Middle frontal gyrus (tissue), 1 donor: ENCODE results near the gene EPC2.
"Not testable (repeated sequence)": the region's sequence is repeated elsewhere in the genome, so short reads cannot be mapped to it uniquely, and the experiment has no call there.

Source experiments
- DNase-seq: peaks from one replicate; pipeline ENCODE4 v3.0.0-alpha.2; 2015; ENCODE audit warnings: low spot score; ENCODE audit errors: extremely low spot score

The EPC2 gene

DNA sequence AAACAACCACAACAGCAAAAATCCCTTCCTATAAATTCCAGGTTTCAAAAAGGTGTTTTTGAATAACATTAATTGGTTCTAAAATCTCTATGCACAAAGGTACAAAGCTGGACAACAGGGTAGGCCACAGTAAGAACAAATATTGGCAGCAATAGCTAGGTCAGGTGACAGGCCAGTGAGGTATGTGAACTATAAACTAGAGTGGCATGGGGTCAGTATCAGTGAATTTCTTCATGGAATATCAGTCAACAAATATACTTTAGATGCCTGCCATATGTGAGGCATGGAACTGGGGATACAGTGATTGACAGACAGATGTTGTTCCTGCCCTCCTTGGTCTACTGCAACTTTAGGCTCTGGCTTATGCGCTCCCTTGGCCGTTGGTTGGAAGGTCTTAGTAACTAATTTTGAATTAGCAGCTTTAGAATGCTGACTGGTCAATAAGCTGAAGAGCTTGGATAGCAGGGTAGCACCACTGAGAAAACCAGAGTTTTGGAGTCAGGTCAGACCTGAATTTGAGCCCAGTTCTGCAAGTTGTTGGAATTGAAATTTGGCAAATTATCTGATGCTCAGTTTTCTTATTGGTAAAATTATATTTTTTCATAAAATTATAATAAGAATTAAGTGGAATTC lies 2.3 kb upstream of the EPC2 start:
- DNase-seq = no peak

- no peak for DNase-seq
These were observed 1.6 kb upstream of the EPC2 start for GRCh38 chr2:148642891-148643416.

- DNase-seq = no peak
These were observed 1.1 kb upstream of the EPC2 start for GRCh38 chr2:148643421-148643820.

DNA sequence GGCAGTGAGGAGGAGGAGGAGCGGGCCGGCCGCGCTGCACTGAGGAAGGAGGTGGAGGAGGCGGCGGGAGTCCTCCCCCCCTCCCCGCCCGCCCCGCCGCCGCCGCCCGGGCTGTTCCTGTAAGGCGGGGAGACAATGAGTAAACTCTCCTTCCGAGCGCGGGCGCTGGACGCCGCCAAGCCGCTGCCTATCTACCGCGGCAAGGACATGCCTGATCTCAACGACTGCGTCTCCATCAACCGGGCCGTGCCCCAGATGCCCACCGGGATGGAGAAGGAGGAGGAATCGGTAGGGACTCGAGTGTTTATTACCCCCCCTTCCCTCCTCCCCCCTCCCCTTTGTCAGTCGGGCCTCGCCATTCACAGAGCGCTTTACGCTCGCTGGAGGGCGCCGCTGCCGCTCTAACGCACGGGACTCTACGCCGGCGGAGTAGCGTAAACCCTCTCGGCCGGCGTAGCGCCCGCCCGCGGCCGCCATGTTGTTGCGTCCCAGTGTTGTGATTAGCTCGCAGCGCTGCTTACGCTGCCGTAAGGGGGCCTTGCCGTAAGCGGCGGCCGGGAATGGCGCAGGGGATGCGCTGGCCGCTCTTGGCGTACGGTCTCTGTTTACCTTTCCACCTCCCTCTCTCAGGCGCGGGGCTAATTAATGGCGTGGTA lies 460 bp downstream of the EPC2 start:
- DNase-seq = peak; percentile 95

DNA sequence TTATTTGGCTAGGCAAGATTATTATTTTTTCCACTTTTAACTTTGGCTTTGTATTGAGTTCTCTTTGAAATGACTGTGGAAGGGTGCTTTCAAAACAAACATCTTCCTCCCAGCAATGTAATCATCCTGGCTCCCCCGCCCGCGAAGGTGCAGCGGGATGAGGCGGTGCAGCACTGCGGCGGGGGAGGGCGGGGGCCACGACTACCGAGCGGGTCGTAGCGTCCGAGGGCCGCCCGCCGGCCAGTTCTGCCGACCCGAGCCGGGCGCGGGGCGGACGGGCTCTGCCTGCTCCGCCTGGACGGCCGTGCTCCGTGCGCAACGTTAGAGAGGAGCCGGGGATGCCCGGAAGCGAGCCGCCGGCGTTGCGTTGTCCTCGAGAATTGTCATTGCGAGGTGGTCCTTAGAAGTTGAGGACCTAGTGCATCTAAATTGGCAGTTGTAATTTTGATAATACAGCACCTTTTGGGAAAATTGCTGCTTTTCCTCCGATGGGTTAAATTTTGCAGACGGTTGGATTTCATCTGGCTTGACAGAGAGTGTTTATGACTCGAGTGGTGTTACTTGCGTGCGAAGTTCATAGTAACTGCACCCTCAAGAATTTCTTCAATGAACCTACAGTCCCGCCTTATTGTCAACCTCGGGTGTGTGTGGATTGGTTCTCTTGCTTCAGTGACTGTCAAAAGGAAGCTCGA lies 1.1 kb downstream of the EPC2 start:
- DNase-seq = no peak

DNA sequence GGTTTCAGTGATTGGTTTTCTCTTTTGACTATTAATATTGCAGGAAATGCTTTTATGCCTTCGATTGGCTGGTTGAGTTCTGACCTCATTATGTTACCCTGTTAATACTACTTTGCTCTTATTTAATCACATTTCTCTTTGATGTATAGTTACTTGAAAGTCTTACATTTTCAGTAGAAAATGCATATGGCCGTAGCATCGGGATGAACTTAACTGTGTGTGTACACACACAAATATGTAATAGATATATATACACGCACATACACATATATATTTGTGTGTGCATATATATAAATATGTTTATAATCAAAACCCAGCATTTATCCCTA lies 1.6 kb downstream of the EPC2 start:
- DNase-seq = peak; percentile 46

- DNase-seq = not testable (repeated sequence)
These were observed 3.2 kb downstream of the EPC2 start for GRCh38 chr2:148647711-148648110.

DNA sequence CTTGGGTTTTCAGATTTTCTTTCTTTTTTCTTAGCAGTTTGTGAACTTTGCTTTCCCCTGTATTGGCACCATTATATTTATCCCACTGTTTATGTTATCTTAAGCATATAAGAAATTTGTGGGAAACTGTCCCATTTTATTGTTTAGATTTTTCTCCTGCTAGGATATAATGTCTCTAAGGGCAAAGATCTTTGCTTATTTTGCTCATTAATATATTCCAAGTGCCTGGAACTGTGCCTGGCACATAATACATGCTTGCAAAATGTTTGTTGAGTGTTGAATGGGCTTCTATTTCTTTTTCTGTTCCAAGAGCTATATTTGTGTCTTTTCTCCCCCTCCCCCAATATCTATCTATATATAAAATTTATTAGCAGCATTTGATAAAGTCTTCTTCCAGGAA lies 5.4 kb downstream of the EPC2 start:
- DNase-seq = no peak

GRCh38 chr2:148650881-148651280 lies 6.3 kb downstream of the EPC2 start:
- no peak for DNase-seq

GRCh38 chr2:148651972-148652371 lies 7.4 kb downstream of the EPC2 start:
- no peak for DNase-seq

GRCh38 chr2:148653437-148653836 lies 8.9 kb downstream of the EPC2 start:
- no peak for DNase-seq

DNA sequence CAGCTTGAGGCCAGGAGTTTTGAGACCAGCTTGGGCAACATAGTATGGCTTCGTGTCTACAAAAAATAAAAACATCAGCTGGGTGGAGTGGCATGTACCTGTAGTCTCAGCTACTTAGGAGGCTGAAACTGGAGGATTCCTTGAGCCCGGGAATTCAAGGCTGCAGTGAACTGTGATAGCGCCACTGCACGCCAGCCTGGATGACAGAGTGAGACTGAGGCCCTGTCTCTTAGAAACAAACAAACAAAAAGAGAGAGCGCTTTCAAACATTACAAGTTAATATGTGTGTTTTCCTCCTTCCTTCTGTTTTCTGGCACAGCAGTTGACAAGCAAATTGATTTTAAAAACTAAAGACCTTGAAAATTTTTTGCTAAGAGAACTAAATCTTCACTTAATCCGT lies 9.9 kb downstream of the EPC2 start:
- DNase-seq = no peak

GRCh38 chr2:148656516-148656915 lies 12.0 kb downstream of the EPC2 start:
- no peak for DNase-seq

DNA sequence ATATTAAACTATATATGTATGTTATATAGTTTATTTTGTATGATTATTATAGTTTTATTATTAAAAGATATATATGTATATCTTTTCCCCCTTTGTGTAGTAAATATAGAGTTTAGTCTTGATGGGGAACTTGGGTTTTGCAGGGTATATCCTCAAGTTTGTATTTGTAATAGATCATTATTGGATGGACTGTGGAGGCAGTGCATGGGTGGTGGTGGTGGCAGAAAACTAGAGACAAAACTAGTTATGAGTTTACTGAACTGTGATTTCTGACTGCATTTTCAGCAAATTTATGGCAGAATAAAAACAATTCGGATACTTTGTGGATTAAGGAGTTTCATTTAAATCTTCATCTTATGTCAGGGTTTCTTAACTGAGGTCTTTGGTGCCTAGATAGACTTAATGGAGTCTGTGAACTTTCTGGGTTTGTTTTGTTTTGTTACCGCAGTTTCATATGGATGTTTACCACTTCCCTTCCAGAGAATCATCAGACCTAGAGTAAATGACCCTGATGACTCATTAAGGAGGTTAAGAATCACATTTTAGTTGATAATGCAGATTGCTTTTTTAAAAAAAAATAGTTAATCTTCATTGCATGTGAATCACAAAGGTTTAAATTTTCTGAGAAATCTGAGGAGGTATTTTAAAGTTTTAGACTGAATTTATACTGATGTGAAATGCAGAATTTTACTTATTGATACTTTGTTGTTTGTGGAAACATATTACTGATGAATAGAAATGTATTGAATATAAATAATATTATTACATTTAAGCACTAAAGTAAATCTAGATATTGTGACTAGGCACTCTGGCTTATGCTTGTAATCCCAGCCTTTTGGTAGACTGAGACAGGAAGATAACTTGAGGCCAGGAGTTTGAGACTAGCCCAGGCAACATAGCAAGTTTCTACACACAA lies 14.5 kb downstream of the EPC2 start:
- DNase-seq = no peak

DNA sequence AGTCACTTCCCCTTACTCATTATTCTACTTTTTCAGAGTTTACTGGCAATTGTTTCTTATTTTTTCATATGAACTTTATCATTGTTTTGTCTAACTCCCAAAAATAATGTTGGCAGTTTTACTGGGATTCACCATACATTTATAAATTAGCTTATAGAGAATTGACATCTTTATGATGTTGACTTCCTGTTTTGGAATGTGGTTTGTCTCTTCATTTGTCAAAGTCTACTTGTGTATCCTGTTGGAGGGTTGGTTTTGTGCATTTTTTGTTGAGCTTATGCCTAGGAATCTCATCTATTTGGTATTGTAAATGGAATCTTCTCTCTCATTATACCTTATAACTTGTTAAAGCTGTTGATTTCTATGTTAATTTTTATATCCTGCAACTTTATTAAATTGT lies 16.4 kb downstream of the EPC2 start:
- DNase-seq = no peak

DNA sequence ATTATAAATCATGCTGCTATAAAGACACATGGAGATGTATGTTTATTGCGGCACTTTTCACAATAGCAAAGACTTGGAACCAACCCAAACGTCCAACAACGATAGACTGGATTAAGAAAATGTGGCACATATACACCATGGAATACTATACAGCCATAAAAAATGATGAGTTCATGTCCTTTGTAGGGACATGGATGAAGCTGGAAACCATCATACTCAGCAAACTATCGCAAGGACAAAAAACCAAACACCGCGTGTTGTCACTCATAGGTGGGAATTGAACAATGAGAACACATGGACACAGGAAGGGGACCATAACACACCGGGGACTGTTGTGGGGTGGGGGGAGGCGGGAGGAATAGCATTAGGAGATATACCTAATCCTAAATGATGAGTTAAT lies 17.8 kb downstream of the EPC2 start:
- not testable (repeated sequence) for DNase-seq

DNA sequence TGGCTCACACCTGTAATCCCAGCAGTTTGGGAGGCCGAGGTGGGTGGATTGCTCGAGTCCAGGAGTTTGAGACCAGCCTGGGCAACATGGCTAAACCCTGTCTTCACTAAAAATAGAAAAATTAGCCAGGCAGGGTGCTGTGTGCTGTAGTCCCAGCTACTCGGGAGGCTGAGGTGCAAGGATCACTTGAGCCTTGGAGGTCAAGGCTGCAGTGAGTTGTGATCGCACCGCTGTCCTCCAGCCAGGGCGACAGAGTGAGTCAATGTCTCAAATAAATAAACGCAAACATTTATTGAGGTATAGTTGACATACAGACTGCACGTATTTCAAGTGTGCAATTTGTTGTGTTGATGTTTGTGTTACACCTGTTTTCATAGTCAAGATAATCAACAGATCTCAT lies 19.7 kb downstream of the EPC2 start:
- DNase-seq = no peak

GRCh38 chr2:148666555-148666954 lies 22.0 kb downstream of the EPC2 start:
- DNase-seq = no peak

DNA sequence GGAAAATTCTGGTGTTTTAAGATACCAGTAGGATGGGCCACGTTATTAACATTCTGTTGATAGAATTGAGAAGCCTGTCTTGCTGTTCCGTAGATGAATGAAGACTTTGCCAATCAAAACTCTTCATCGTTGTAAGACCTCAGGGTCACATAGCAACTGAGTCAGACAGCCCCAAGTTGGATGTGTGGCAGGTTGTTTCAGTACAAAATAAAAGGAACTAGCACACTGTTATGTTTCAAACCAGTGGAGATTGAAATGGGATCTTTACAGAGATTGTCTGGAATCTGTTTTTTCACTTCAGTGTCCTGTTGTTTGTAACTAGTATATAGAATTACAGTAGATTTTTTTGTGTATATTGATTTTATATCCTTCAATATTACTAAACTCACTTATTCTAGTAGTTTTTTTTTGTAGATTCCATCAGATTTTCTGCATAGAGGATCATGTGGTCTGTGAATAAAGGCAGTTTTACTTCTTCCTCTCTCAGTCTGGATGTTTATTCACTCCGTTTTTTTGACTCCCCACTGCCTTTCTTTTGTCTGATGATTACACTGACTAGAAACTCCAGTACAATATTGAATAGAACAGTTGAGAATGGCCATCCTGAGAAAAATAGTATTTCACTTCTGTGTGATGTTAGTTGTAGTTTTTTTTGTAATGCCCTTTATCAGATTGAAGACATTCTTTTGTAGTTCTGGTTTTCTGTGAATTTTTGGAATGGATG lies 22.7 kb downstream of the EPC2 start:
- DNase-seq = no peak

DNA sequence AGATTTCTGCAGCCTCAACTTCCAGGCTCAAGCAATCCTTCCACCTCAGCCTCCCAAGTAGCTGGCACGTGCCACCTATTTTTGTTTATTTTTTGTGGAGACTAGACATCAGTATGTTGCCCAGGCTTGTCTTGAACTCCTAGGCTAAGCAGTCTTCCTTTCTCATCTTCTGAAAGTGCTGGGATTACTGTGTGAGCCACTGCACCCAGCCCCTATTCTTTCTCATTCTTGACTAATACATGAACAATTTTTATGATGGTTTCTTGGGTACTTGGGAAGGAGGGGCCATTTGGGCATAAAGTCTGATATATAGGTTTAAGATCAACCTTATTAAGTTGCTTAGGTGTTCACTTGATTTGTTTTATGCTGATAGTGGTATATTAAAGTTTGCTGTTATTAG lies 26.2 kb downstream of the EPC2 start:
- no peak for DNase-seq
